ENCODE results near the gene IPO9. TPM values are rescaled to one million over a fixed set of nuclear protein-coding genes. Genes with fewer than 3 reads are reported as not detected.
"Not testable (repeated sequence)": the region's sequence is repeated elsewhere in the genome, so short reads cannot be mapped to it uniquely, and the experiment has no call there.

IPO9 gene
- polyA plus RNA-seq, 12 donors, result 26.6 to 82.6 (median 51.9) TPM; not detected in 1

DNA sequence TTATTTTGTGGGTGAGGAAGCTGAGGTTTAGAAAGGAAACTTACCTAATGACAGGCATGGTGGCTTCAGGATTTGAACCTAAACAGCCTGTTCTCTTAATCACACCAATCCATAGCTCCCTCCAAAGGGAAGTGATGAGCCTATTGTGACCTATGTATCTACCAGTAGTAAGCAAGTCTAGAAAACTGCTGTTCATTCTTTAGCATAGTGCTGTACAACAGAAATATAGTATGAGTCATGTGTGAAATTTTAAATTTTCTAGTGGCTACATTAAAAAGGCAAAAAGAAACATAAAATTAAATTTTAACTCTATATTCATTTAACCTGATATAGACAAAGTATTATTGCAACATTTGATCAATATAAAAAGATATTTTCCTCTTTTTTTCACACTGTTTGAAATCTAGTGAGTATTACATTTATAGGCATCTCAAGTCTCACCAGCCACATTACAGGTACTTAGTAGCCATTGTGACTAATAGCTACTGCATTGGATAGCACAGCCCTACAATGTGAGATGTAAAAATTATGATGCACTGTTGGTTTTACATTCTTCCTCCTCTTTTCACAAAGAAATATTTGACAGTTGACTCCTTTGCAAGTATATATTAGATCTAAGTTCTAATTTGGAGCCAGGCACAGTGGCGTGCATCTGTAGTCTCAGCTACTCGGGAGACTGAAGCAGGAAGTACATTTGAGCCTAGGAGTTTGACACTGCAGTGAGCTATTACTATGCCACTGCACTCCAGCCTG lies 16.6 kb downstream of the IPO9 start:
- DNase-seq, result no peak

- no peak for DNase-seq
These were observed 18.2 kb downstream of the IPO9 start for GRCh38 chr1:201847150-201847549.

DNA sequence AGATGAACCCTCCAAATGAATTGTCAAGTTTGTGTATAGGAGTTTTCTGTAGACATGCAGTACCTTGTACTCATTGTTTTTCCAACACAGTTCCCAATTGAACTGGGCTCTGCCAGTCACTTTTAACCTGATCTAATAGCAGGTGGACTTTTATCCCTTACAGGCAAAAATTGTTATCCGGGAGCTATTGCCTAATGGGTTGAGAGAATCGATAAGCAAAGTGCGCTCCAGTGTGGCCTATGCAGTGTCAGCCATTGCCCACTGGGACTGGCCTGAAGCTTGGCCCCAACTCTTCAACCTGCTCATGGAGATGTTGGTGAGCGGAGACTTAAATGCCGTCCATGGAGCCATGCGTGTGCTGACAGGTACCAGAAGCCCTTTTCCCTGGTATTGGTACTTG lies 19.3 kb downstream of the IPO9 start:
- DNase-seq, result no peak

- no peak for DNase-seq
These were observed 20.6 kb downstream of the IPO9 start for GRCh38 chr1:201849372-201850052.

DNA sequence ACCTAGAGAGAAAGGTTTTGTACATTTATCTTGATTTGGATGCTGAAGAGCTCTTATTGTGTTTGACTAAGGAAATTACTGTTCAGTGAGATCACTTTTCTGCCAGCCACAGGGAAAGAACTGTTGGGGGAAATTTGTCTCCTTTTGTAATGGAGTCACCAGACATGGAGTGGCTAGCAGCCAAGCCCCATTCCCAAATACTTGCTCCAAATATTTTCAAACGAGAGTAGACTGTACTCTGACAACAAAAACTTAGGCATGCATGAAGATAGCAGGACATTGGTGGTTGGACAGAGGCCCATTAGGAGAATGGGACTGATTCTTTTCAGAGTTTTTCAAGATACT lies 21.1 kb downstream of the IPO9 start:
- peak; percentile 27 for DNase-seq

- no peak for DNase-seq
These were observed 23.0 kb downstream of the IPO9 start for GRCh38 chr1:201851949-201852348.

DNA sequence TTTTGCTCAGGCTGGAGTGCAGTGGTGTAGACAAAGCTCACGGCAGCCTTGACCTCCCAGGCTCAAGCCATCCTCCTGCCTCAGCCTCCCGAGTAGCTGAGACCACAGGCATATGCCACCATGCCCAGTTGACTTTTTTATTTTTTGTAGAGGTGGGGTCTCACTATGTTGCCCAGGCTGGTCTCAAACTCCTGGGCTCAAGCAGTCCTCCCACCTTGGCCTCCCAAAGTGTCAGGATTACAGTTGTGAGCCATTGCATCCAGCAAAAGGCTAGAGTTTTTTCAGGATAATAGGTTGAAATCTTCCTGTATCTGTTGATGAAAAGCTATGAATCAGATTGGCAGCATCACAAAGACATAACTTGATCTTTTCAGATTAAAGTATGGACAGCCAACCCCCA lies 27.8 kb downstream of the IPO9 start:
- not testable (repeated sequence) for DNase-seq

GRCh38 chr1:201859424-201859823 lies 30.5 kb downstream of the IPO9 start:
- no peak for DNase-seq

DNA sequence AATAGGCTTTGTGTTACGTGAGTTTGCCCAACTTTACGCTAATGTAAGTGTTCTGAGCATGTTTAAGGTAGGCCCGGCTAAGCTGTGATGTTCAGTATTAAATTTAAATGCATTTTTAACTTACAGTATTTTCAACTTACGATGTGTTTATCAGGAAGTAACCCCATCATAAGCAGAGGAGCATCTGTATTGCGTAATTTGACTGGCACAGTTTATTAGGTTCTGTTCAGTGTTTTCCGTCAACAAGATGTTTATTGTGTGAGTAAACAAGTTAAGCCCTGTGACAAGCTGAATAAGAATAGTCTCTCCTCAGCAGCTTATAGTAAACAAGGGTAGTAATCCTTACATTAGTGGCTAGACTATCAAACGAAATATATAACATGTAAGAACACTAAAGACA lies 32.5 kb downstream of the IPO9 start:
- DNase-seq, result no peak

DNA sequence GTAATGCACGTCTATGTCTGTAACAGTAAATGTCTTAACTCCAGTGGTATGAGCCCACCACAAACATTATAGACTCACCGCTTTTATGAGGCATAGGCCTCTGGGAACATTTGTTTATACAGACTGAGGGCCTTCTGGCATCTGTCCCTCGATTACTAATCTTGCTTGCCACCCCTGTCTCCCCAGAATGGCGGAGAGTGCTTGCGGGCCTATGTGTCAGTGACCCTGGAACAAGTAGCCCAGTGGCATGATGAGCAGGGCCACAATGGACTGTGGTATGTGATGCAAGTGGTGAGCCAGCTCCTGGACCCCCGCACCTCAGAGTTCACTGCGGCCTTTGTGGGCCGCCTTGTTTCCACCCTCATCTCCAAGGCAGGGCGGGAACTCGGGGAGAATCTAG lies 41.4 kb downstream of the IPO9 start:
- DNase-seq, result no peak

GRCh38 chr1:201874672-201875071 lies 45.7 kb downstream of the IPO9 start:
- DNase-seq, result no peak

DNA sequence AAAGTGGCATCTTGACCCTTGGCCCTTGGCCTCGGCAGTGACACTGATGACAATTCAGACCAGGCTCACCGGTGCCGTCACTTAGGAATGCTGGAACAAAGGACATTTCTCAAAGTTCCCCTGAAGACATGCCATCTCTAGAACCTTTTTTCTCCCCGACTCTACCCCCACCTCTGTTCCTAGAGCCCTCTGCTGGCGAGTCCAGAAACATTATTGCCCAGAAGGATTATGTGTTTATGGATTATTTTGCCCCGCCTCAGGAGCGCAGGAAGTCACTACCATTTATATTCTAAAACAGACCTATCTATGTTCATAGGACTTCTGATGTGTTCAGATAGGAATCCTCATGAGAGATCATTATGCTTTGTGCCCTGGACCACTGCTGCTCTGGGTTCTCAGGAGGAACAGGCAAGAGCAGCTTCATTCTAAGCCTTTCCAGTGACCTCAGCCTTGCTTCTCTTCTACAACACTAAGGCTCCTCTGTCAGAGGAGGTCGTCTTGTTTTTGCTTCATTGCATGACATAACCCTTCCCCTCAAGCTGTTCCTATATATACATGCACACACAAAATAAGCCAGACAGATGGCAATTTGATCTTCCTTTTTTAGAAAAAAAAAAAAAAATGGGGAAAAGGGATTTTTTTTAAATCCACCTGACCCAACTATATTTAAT lies 47.3 kb downstream of the IPO9 start:
- no peak for DNase-seq

DNA sequence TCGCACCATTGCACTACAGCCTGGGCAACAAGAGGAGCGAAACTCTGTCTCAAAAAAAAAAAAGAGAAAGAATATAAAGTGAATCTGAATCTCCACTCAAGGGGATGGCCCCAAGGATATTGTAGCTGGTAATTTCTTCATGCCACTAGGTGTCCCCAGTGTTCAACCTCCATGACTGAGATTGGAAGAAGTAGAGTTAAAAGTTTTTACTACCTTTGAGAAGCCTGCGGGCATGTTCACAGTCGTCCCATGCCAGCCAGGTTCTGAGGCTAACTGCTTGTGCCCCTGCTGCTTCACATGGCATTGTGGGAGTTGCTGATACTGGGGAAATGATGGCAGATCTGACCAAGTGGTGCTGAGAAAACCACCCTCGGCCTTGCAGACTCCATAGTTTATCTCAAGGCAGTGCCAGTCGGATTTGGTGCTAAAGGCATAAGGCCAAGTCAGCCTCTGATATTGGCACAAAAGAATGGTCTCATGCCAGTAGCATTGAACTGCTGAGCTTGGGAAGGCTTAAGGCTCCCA lies 49.0 kb downstream of the IPO9 start:
- peak; percentile 18 for DNase-seq

DNA sequence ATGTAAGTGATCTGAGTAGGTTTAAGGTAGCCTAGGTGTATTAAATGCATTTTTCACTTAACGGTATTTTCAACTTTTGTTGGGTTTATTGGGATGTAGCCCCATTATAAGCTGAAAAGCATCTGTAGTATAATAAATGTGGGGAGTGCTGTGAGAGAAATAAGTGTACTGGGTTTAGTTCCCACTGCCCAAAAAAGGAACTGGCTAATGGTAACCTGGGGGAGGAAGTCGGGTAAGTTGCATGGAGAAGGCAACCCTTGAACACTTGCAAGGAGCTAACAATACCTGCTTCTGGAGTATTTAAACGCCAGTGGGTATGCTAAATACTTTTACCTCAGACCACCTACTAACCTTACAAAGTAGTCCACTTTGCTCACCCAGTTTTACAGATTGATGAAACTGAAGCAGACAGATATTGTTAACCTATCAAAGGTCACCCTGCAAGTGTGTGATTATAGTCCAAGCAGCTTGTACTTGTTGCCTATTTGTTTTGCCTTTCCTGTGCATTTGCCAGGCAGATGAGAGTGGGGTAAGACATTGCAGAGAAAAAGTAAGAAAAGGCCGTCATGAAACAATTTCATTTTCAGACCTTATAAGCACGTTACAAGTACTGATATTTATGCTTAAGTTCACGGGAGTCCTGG lies 52.1 kb downstream of the IPO9 start:
- DNase-seq, result no peak

DNA sequence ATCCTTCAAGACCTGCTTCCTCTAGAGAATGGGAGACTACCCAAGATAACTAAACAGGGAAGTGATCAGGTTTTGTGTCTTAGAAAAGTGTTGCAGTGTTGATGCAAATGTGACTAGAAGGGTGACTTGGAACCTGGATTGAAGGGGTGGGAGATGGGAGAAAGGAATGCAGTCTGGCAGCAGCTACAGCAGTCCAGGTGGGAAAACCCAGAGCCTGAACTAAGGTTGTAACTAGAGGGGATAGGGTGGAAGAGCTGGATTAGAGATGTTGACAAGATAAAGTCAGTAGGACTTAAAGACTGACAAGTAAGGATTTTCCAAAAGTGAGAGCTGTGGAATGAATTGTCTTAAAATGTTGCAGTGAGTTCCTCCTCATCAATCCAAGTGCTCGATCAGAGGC lies 52.7 kb downstream of the IPO9 start:
- DNase-seq, result no peak

DNA sequence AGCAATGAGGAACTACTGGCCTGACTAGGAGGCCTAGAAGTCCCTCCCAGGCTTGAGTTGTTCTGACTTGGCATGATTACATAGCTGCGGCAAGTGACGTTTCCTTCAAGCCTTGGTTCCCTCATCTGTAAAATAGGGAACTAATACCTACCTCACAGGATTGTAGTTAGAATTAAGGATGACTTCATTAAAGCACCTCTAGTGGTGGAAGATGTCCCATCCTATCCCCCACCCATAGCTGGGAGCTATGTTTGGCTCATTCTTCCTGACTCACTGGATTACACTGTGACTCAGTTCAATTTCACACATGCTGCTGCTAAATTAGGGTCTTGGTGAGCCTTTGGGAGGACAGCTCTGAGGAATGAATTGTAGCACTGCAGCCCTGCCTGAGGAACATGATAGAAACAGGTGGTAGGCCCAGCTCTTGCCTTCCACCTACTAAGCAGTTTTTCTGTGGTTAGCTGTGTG lies 53.7 kb downstream of the IPO9 start:
- DNase-seq, result no peak

GRCh38 chr1:201883266-201883665 lies 54.3 kb downstream of the IPO9 start:
- DNase-seq, result no peak

DNA sequence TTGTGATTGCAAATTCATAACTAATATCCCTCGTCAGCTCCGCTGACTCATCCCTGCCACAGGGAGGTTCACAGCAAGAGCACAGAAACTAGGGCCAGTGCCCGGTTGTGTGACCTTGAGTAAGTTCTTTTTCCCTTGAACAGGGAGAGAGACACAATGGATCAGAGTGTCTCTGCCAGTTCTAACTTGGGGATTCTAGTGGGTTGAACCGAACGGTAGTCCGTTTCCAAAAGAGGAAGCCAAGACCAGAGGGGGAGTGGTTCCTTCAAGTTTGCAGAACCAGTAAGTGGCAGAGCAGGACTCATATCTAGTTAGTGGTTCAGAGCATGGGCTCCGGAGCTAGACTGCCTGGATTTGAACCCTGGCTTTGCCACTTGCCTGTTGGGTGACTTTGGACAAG lies 54.8 kb downstream of the IPO9 start:
- no peak for DNase-seq

GRCh38 chr1:201884425-201884824 lies 55.5 kb downstream of the IPO9 start:
- no peak for DNase-seq

- no peak for DNase-seq
These were observed 56.6 kb downstream of the IPO9 start for GRCh38 chr1:201885531-201886075.

- no peak for DNase-seq
These were observed 57.3 kb downstream of the IPO9 start for GRCh38 chr1:201886103-201886885.
